ENCODE measurements around the gene ADAMTSL3. TPM values are rescaled to one million over a fixed set of nuclear protein-coding genes. Genes with fewer than 3 reads are reported as not detected.

Gene ADAMTSL3
- total and polyA plus RNA-seq, 11 donors, result 1.3 to 13.2 (median 7.3) TPM

GRCh38 chr15:83685916-83686332, 32.0 kb downstream of the ADAMTSL3 start:
- H3K9me3 ChIP-seq, result peaks cover 0 to 4% (median 0%) of the 10 kb centered on the region in 12 donors
- no peaks in the 10 kb centered on the region for H3K27me3 ChIP-seq
- peaks cover 0 to 3% (median 0%) of the 10 kb centered on the region in 9 donors for H3K36me3 ChIP-seq
- peak overlapping the region in 1 of 12 donors; percentile 5 for H3K4me3 ChIP-seq
- no peak for TF ChIP-seq POLR2A (IDR thresholded peaks at IDR 0.05)
- TF ChIP-seq CTCF (IDR thresholded peaks at IDR 0.05), result no peak
- DNase-seq (no peak), ATAC-seq (peak in 2 of 4 donors; percentile 46 to 67)
- H3K4me1 ChIP-seq, result peaks cover 0 to 18% (median 0%) of the 10 kb centered on the region in 12 donors
- intact Hi-C loops (cut with DNase I), result no loop called here
- 68 to 82% (median 70%) methylated on average over 9 of the region's 9 CpGs for whole genome bisulfite sequencing, 4 donors
- H3K27ac ChIP-seq, result peak overlapping the region in 2 of 12 donors; percentile 25 to 71

GRCh38 chr15:83688201-83688600, 34.3 kb downstream of the ADAMTSL3 start:
- intact Hi-C loops (cut with DNase I), result no loop called here
- no peak for ATAC-seq

GRCh38 chr15:83690676-83691075, 36.8 kb downstream of the ADAMTSL3 start:
- WGBS, 4 donors, result 81 to 84% (median 82%) methylated on average over 4 of the region's 4 CpGs
- intact Hi-C loops (cut with DNase I), result no loop called here
- no peaks in the 10 kb centered on the region for H3K9me3 ChIP-seq
- peaks cover 0 to 34% (median 5%) of the 10 kb centered on the region in 12 donors for H3K4me1 ChIP-seq
- H3K36me3 ChIP-seq, result no peaks in the 10 kb centered on the region
- H3K27ac ChIP-seq, result peak overlapping the region in 1 of 12 donors; percentile 12
- H3K4me3 ChIP-seq, result no peak overlapping the region
- DNase-seq (no peak), ATAC-seq (no peak)
- TF ChIP-seq CTCF (IDR thresholded peaks at IDR 0.05), result no peak
- no peak for TF ChIP-seq POLR2A (IDR thresholded peaks at IDR 0.05)
- no peaks in the 10 kb centered on the region for H3K27me3 ChIP-seq

More at GRCh38 chr15:83688201-83688600, 34.3 kb downstream of the ADAMTSL3 start:
- H3K27me3 ChIP-seq, result no peaks in the 10 kb centered on the region
- peaks cover 0 to 3% (median 0%) of the 10 kb centered on the region in 9 donors for H3K36me3 ChIP-seq
- H3K4me3 ChIP-seq, result no peak overlapping the region
- 83 to 85% (median 84%) methylated on average over 4 of the region's 4 CpGs for WGBS, 4 donors
- peak overlapping the region in 1 of 12 donors; percentile 71 for H3K27ac ChIP-seq
- peaks cover 0 to 15% (median 2%) of the 10 kb centered on the region in 12 donors for H3K4me1 ChIP-seq
- no peak for DNase-seq
- TF ChIP-seq CTCF (IDR thresholded peaks at IDR 0.05) (no peak), POLR2A (IDR thresholded peaks at IDR 0.05) (no peak)
- no peaks in the 10 kb centered on the region for H3K9me3 ChIP-seq

DNA sequence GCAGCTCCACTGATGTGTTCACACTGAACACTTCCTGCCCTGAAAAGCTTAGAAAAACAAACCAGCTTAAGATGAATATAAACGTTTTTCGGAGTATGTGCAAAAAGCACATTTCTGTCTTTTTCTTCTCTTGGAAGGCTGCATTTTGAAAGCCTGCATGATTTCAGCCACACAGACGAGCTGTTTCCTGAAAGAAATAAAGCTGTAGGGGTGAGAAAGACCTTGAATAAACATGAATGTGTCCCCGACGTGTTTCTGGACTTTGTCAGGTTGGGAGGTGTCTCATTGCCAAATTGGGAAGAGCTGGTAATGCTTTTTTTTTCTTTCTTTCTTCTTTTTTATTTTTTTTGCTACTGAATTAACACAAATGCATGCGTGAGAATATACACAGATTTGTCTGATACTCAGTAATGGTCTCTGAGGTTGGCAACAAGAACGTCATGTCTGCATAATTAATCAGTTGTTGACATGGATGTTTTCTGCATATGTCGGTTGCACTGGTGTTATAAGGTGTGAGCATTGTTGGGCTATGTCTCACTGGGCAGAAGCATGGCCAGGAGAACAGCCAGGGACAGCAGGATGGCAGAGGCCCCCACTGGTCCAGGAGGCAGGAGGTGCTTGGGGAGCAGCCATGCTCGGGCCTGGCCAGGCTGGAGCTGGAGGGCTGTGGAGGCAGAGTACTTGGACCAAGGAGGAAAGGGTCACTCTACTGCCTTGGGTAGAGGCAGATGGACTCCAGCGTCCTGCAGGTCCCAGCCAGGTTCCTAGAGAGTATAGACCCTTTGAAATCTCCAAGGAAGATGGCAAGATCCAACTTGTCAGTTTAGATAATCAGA, 39.0 kb downstream of the ADAMTSL3 start:
- peak overlapping the region in 2 of 12 donors; percentile 8 to 28 for H3K4me3 ChIP-seq
- intact Hi-C loops (cut with DNase I), result no loop called here
- H3K27me3 ChIP-seq, result no peaks in the 10 kb centered on the region
- peak overlapping the region in 6 of 12 donors; percentile 16 to 74 (median 33) for H3K27ac ChIP-seq
- TF ChIP-seq CTCF (IDR thresholded peaks at IDR 0.05) (no peak), POLR2A (IDR thresholded peaks at IDR 0.05) (no peak)
- no peaks in the 10 kb centered on the region for H3K36me3 ChIP-seq
- ATAC-seq (peak in 1 of 4 donors; percentile 19), DNase-seq (no peak)
- WGBS, 4 donors, result 57 to 67% (median 62%) methylated on average over 10 of the region's 10 CpGs
- no peaks in the 10 kb centered on the region for H3K9me3 ChIP-seq
- peaks cover 0 to 44% (median 5%) of the 10 kb centered on the region in 12 donors for H3K4me1 ChIP-seq

Measured in heart left ventricle (tissue), 16 donors.